Measurements from ENCODE around the gene SIM1.

The SIM1 gene

DNA sequence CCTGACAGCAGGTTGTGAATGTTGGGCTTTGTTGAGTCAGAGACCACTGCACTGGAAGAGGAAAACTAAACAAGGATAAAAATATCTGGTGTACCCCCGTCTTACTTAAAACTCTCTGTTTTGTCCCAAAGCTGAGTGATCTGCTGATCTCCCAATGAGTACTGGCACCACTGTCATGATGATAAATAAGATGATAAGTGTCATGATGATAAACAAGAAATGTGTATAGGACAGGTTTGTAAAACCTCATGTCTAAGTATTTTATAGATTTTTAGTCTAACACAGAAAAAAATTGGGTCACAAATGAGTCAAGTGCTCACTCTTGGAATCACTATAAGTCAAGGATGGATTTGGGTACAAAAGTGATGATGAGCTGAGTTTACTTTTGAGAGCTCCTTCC, 8.5 kb upstream of the SIM1 start:
- no peak for DNase-seq (ENCODE audit: insufficient read length, low spot score)
- no peak for FAIRE-seq

DNA sequence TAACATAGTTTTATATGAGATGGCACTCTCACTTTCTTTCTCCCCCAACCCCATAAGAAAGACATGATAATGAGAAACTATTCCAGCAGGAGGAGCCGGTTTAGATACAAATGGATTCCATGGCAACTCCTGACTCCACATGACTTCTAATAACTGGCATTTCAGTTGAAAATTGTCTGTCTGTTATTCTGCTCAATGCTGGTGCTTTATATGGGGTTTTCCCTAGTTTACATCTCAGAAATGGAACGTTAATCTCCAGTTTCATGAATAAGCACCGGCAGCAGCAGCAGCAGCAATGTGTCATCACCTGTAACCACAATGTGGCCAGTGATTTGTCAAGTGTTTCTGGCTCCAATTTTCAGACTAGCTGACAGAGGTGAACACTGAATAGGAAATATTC, 8.0 kb upstream of the SIM1 start:
- FAIRE-seq (peak; percentile 93), DNase-seq (ENCODE audit: insufficient read length, low spot score) (no peak)

- no peak for DNase-seq (ENCODE audit: insufficient read length, low spot score)
- no peak for FAIRE-seq
Observed at GRCh38 chr6:100470422-100471120, 5.8 kb upstream of the SIM1 start.

DNA sequence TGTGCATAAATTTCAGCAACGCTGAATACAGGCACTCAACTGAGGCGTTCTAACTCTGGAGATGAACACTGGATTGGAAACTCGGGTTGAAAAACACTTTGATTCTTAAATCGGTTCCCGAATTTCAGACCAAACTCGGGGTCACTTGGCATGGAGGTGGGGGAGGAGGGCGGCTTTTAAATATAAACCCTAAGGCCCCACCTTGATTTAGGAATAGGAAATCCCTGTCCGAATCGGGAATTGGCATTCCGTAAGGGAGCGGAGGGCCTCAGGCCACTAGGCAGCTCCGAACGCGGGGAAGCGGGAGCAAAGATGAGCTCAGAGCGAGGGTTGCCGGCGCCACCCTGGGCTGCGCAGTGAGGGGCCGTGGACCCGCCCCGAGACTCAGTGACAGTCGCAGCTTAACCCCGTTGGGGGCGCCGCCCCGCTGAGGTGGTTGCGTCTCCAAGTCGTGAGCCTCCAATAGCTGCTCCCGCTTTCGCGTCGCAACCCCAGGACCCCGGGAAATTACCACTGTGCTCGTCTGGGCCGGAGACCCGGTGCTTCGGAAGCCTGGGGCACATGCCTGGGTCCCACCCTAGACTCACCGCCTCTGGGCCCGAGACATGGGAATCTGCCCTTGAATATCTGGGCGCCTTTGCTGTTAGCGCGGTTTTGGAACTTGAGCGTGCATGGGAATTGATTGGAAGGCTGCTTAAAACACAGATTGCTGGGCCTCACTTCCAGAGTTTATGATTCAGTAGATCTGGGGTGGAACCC, 4.6 kb upstream of the SIM1 start:
- DNase-seq (ENCODE audit: insufficient read length, low spot score) (no peak), FAIRE-seq (no peak)

DNA sequence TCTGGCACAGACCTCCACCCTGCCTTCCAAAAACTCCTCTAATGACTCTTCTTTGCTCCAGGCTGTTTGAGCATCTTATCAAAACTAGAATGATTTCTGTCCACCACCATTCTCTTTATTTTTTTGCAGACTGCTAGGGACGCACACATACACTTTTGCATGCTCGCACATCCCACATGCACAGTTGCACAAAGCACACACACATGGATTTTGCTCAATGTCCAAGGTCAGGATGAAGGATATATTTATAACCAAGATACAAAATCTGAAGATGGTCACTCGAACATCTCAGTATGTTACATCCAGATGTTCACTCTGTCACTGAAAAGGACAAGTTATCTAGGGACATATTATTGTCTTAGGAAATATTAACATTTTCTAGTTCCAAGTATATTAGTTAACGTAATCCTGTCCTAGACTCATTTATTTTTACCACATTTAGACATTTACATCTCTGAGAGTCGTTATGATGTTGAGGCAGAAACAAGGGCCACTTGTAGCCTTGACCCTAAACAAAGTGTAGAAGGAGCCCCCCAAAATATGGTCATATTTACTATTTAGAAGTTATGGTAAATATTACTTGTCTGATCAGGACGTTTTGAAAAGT, 3.4 kb upstream of the SIM1 start:
- DNase-seq (ENCODE audit: insufficient read length, low spot score) (no peak), FAIRE-seq (no peak)

DNA sequence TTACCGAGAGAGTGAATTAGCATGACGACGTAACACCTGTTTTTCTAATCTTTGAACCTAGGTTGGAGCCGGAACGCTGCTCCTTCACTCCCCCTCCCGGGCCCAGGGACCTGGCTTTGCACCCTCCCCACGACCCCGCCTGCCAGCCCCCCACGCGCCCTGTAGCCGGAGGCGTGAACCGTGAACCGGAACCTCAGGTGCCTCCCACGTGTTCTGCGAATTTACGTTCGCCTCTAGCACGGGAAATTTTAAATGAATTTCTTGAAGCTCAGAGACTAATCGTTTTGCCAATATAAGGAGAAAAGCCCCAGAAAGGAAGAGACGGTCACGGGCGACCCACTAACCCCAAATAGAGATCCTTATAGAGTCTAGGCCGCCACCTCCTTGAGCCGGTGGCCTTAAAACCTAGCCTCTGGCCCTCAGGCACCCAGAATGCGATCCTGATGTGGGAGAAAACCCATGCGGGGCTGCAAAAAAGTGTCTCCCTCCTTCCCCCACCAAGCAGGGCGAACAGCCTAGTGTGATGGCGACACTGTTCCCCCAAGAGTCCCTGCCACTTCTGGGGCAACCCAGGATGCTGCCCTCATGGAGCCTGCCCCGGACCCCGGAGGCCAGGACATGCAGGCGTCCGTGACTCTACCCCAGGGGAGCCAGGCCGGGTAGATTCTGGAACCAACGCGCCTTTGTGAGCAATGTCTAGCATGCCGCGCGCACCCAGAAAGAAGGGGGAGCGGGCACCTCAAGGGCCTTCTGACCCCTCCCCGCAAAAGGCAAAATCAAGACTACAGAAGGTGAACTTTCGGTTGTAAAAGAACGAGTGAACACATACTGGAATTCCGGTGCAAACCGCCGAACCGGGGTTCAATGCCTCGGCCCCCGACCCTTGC, 2.7 kb upstream of the SIM1 start:
- no peak for FAIRE-seq
- DNase-seq (ENCODE audit: insufficient read length, low spot score), result no peak

DNA sequence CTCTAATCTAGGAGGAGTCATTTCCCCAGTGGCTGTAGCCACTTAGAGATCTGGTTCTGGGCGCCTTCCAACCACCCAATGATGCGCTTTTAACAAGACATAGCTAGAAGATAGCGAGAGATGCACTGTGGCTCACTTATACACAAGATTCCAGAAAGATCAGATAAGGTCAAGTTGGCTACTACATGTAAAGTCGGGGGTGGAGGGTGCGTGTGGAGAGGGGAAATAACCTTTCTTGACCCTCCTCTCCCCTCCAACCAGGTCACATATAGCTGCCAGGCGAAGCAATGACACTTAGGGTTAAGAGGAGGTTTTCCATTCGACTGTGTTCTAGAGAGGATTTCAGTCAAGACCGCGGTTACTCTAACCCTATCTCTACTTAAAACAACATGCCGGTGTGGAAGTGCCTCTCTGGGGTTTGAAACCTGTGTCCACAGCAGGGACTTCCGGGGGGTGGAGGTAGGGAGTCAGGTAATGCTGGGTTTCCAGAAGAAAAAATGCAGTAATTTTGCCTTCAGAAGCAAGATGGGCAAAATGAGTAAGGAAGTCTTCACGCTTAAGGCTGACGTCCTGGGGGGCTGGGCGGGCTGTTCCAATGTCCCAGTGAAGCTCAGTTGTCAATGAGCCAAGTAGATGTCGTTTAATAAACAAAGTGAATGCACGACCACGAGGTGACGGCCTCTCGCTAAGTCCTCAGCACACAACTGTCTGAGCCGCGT, 1.8 kb upstream of the SIM1 start:
- no peak for DNase-seq (ENCODE audit: insufficient read length, low spot score)
- FAIRE-seq, result no peak

GRCh38 chr6:100465701-100466409, 1.1 kb upstream of the SIM1 start:
- FAIRE-seq (no peak), DNase-seq (ENCODE audit: insufficient read length, low spot score) (no peak)

DNA sequence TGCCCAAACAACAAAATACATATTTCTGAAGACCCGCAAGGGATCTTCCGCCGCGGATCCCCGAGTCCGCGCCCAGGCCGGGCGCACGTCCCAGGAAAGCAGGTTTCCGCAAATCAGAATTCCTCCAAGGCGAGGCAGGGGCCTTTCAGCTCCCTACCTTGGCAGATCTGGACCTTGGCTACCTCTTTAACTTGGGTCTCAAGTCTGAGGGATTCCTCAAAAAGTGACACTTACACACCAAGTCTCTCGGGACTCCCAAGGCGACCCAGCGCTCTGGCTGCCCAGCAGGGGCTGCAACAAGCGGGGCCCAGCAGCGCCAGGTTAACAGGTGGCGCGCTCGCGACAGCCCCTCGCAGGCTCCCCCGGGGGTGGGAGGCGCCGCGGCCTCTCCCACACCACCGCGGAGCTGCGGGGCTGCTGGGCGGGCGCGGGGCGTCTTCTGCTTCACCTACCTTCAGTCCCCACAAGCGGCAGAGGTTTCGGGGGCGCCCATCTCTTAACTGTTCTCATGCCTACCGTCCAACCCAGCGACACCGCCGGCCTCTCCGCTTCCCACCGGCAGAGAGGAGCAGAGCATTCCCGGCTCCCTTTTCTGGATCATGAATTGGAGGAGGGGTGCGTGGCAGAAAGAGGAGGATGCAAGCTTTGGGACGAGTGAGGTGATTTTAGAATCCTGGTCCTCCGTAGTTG, 414 bp downstream of the SIM1 start:
- DNase-seq (ENCODE audit: insufficient read length, low spot score), result no peak
- no peak for FAIRE-seq

- DNase-seq (ENCODE audit: insufficient read length, low spot score) (no peak), FAIRE-seq (no peak)
Observed at GRCh38 chr6:100463630-100464161, 1.0 kb downstream of the SIM1 start.

DNA sequence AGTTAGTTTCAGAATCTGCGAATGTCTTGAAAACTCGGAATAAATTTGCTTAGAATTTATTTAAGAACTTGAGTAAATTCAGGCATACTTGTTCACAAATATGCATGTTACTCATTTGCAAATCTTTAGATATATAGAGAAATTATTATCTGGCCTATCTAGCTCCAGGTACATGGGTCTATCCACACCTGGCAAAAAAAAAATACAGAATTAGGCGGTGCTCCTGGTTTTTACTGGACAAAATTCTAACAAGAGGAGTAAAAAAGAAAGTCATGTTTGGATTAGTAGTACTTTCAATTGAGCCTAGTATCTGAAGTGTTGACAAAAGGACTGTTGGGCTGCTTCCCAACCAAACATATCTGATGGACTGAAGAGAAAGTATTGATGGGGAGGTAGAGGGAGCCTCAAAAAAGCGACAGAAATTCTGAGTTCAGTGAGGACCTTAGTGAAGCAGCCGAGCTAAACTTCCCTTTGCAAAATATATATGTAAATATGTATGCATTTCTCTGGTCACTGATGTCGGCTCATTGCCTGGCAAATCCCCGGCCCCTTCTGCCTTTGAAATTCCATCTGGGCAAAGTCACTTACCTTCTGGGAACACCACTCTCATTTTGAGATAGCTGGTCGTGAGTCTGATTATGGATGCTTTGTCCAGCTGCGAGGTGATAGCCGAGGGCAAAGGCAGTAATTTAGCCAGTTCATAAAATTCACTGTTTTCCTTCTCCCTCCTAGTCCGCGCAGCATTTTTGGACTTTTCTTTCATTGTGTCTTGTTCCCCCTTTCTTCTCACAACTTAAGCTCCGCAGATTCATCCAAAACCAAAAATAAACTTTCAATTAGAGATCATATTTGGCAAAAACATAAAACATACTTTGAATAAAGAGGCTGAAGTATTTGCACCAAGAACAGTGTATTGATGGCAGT, 1.8 kb downstream of the SIM1 start:
- no peak for DNase-seq (ENCODE audit: insufficient read length, low spot score)
- FAIRE-seq, result no peak

- no peak for DNase-seq (ENCODE audit: insufficient read length, low spot score)
- FAIRE-seq, result peak; percentile 48
Observed at GRCh38 chr6:100461917-100462705, 2.6 kb downstream of the SIM1 start.

DNA sequence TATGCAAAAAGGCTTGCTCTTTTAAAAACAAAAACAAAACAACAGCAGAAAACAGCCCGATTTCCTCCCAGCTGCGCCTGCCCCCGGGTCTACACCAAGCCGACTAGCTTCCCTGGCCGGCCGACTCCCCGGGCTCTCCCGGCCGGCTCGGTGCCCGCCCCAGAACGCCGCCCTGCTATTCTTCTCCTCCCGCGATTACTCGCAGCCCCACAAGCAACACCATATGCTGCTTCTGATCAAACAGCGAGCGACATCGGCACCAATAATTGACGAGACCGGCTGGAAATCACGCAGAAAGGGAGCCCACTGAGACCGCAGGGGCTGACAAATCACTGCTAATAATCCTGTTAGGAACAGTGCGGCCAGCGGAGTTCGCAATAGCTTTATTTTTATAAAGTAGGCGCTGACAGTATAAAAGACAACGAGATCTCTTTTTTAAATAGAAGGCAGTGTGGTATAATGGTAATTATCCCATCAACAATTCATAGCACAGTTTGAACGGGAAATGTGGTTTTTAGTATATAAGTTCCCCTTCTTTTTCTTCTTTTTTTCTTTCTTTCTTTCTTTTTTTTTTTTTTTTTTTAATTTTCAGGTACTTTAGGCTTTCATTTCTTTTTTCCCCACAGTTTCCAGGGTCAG, 3.3 kb downstream of the SIM1 start:
- DNase-seq (ENCODE audit: insufficient read length, low spot score) (no peak), FAIRE-seq (no peak)

- FAIRE-seq, result no peak
- DNase-seq (ENCODE audit: insufficient read length, low spot score), result no peak
Observed at GRCh38 chr6:100460650-100461204, 4.0 kb downstream of the SIM1 start.

DNA sequence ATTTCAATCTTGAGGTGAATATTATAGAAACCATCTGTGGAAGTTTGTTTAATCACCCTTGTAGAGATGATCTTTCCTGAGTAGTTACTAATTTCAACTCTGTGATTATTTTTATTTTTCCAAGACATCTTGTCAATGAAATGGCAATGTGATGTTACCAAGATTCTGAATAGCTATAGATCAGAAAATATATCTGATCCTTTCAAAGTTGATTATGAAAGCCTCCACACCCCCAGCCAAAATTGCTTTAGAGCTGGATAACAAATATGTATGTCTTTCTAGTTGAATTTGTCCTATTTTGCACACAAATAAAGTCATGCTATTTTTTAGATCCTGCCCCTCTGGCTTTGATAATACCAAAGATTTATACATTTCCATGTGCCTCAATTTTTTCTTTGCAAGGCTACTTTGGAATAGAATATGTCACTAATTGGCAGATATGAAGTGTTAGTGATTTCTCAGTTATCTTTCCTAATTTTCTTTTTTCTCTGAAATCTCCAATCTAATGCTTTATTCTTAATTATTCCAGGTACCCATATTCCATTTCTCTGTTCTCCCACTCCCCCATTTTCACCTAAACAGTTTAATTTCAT, 5.0 kb downstream of the SIM1 start:
- peak; percentile 59 for FAIRE-seq
- DNase-seq (ENCODE audit: insufficient read length, low spot score), result no peak

Measured in GM19239 (cell line).